GM19025 (cell line): Measurements from ENCODE around the gene FAF1.
A peak's percentile ranks its signal among the peaks of the same experiment; 100 is the strongest.
"Not testable (repeated sequence)": the region's sequence is repeated elsewhere in the genome, so short reads cannot be mapped to it uniquely, and the experiment has no call there.

Source experiments
- ATAC-seq: cut with Tn5 transposase; IDR thresholded peaks from one replicate; pipeline ENCODE4 v1.9.1; 2021; ENCODE audit warnings: mild to moderate bottlenecking, low read depth, moderate library complexity; ENCODE audit not compliant: unreplicated experiment

Gene FAF1

GRCh38 chr1:50959913-50960844 lies at the start of gene FAF1:
FAF1 (minus strand) TSS chr1:50960267; CDS start chr1:50959811, 456 bp downstream.
- ATAC-seq: peak; percentile 84

GRCh38 chr1:51009381-51009780 lies 49.3 kb upstream of the FAF1 start:
- no peak for ATAC-seq

- ATAC-seq: not testable (repeated sequence)
Observed at GRCh38 chr1:51005549-51005948, 45.5 kb upstream of the FAF1 start.

GRCh38 chr1:51002516-51002915 lies 42.4 kb upstream of the FAF1 start:
- no peak for ATAC-seq

GRCh38 chr1:51000651-51001050 lies 40.6 kb upstream of the FAF1 start:
- no peak for ATAC-seq

GRCh38 chr1:51000160-51000559 lies 40.1 kb upstream of the FAF1 start:
- no peak for ATAC-seq

- not testable (repeated sequence) for ATAC-seq
Observed at GRCh38 chr1:50999375-50999774, 39.3 kb upstream of the FAF1 start.

- no peak for ATAC-seq
Observed at GRCh38 chr1:50996083-50996482, 36.0 kb upstream of the FAF1 start.

- no peak for ATAC-seq
Observed at GRCh38 chr1:50995651-50996050, 35.6 kb upstream of the FAF1 start.

GRCh38 chr1:50994997-50995396 lies 34.9 kb upstream of the FAF1 start:
- ATAC-seq: no peak

GRCh38 chr1:50993645-50994044 lies 33.6 kb upstream of the FAF1 start:
- no peak for ATAC-seq

GRCh38 chr1:50992532-50993318 lies 32.7 kb upstream of the FAF1 start:
- ATAC-seq: no peak

GRCh38 chr1:50989694-50990093 lies 29.6 kb upstream of the FAF1 start:
- ATAC-seq: no peak

- ATAC-seq: no peak
Observed at GRCh38 chr1:50986653-50987052, 26.6 kb upstream of the FAF1 start.

- ATAC-seq: no peak
Observed at GRCh38 chr1:50985094-50985493, 25.0 kb upstream of the FAF1 start.

GRCh38 chr1:50983219-50983802 lies 23.2 kb upstream of the FAF1 start:
- no peak for ATAC-seq

- ATAC-seq: no peak
Observed at GRCh38 chr1:50982611-50983010, 22.5 kb upstream of the FAF1 start.

- no peak for ATAC-seq
Observed at GRCh38 chr1:50981741-50982140, 21.7 kb upstream of the FAF1 start.

- no peak for ATAC-seq
Observed at GRCh38 chr1:50980505-50980904, 20.4 kb upstream of the FAF1 start.

- ATAC-seq: no peak
Observed at GRCh38 chr1:50979937-50980336, 19.9 kb upstream of the FAF1 start.
